ENCODE measurements around the gene CHCHD3.

The CHCHD3 gene

DNA sequence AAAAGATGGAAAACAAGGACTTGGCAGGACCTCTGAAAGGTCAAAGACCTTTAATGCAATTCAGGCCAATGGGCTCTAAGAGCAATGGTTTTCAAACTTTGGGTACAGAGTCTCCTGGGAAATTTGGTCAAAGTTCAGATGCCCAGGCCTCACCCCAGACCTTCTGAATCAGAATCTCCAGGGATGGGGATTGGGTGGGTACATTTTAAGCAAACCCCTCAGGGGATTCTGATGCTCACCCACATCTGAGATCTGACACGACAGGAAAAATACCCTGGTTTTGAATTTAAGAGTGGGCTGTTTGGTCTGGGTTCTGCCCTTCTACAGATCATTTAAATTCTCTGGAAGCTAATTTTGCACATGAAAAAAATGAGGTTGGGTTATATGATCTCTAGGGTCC is 290.9 kb downstream of the CHCHD3 start:
- DNase-seq = no peak

DNA sequence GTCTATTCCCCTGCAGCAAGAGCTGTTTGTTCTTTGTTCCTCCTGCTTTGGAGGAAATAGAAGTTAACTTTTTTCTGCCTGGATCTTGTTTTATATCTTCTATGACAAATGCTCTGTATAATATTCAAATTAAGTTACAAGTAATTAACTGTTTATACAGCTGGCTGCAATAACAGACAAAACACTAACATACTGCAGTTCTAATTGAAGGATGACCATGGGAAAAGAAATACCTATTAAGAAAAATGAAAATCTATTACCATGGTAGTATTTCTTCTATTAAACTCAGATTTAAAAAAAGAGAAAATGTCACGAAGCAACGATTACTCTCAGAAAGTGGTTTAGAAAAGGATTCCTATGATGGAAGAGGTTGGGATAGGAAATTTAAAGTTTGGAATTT is 291.8 kb downstream of the CHCHD3 start:
- DNase-seq = no peak

DNA sequence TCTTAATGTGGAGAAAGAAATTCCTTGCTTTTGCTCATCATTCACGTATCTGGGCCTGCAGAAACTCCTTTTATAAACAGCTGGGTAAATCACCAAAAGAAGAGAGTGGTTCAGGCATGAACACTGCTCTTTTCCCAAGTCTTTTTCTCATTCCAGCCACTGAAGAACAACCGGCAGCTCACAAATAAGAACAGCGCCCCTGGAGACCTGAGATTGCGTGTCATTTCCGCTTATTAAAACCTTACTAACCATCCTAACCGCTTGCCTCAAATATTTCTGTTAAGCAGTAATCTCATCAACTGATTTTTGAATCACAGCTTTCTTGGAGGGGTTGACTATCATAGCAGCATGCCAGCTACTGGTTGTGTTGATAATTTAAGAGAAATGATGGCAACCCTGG is 292.6 kb downstream of the CHCHD3 start:
- no peak for DNase-seq

DNA sequence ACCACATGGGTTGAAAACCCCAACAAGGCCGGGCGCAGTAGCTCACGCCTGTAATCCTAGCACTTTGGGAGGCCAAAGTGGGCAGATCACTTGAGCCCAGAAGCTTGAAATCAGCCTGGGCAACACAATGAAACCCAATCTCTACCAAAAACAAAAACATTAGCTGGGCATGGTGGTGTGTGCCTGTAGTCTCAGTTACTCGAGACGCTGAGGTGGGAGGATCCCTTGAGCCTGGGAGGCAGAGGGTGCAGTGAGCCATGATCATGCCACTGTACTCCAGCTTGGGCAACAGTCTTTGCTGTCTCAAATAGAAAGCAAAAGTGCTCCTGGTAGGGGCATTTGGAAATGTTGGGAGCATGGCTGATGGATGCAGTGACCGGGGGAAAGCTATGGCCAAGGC is 296.0 kb downstream of the CHCHD3 start:
- DNase-seq = no peak

DNA sequence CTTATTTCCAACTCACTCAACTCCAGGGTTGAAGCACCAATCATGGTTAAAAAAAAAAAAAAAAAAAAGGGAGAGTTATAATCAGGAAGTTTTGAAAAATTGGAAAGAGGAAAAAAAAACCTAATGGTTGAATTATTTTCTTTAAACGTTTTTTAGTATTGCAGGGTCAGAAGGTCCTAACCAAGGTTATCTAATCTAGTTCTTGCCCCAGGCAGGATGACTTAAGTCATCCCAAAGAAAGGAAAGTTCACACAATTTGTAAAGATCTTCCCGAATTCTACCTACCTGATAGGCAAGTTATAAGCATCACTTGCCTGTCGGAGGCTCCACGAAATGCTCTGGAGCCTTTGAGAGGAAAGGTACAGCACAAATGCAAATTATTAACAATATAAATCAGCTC is 297.5 kb downstream of the CHCHD3 start:
- no peak for DNase-seq

DNA sequence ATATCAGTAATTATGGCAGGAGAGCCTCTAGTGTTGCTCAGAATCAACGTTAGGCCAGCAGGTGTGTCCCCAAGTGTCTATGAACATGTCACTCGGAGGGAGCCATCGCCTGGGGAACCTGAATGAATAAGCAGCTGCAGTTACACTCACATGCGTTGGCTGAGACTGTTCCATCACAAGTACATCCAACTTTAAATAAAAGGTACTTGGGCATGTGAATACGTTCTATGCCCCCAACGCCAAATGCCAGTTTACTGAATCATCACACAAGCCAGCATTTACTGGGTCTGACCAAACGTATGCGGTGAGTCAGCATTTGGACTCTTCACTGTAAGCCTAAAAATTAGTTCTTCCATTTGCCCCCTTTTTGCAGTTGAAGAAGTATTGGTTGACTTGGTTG is 298.1 kb downstream of the CHCHD3 start:
- no peak for DNase-seq

DNA sequence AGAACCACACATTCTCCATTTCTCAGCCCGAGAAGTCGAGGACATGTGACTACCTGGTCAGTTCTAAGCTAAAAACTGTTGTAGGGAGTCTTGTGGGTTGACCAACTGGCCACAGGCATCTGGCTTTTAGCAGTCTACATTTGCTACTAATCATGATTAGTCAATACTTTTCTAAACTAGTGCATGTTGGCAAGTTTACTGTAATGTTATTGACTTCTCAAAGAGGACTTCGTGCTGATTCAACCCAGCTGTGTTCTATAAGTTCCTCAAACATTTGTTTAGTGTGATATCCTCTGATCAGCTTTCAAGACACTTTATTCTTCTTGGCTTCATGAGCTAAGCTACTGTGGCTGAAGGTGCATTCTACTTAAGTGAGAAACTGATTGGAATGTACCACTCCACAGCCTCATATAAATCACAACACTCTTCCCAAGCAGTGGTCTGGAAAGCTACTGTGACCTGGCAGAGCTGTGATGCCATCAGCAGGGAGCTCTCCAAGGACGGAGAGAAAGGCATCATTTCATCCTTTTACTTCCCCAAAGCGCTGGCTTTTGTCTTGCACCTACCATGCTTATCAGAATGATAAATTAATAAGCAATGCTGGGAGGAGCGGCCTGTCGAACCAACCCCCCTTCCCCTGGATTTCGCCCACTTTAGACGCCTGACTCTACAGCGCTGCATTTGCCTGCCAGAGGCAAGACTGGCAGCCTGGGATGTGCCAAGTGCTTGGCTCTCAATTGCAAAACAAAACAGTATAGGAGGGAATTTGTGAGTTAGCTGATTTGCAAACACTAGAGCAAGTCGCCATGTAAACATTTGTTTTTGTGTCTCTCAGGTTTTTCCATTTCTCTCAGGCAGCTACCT is 298.9 kb downstream of the CHCHD3 start:
- no peak for DNase-seq

DNA sequence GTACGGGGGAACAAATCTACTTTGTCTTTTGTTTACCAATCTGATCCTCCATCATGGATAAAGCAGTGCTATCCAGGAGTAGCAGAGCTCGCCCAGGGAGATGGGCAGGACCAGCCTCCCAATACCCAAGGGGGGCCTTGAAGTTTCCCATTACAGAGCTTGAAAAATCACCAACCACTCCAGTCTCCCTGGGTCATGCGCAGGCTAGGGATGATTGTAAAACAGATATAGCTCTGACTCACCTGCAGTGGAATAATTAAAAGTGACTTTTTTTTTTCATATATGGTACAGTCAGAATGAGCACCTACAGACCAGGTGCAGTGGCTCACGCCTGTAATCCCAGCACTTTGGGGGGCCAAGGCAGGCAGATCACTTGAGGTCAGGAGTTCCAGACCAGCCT is 301.1 kb downstream of the CHCHD3 start:
- DNase-seq = no peak

DNA sequence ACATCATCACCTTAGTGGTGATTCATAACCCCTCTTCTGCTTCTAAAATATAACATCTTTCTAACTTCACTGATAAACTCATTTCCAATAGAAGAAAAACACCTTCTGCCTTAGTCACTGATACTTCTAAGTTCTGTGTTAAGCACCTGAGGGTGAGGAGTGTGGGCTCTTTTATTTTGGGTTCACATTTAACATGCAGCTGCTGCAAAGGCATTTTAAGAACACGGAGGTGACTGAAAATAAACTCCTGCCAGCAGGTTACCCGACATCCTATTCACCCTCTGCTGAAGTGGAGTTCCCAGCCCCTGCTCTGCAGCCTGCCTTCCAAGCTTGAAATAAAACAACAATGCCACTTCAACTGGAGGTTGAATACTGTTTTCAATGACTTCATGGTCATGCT is 302.7 kb downstream of the CHCHD3 start:
- no peak for DNase-seq

DNA sequence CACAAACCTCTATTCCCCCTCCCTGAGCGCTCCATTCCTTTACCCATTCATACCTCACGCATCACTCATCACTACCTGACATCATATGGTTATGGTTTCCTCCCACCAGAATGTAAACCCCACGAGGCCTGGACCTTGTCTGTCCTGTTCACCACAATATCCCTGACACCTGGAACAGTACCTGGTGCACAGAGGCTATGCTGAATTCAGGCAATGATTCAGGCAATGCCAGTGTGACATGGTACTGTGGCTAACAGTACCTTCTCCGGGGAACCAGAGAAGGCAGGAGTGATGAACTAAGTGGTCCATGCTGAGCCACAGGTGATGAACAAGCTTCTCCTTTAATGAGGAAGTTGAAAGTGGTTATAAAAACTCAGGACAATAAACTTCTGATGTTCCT is 303.1 kb downstream of the CHCHD3 start:
- DNase-seq = no peak

DNA sequence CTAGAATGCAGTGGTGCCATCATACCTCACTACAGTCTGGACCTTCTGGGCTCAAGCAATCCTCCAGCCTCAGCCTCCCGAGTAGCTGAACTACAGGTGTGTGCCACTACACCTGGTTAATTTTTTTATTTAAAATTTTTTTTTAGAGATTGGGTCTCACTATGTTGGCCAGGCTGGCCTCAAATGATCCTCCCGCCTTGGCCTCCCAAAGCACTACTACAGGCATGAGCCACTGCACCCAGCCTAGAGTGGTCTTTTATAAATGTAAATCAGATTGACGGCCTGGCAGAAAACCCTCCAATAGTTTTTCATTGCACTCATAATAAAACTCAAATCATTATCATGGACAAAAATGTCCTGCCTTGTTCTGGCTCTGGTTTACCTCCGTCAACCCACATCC is 303.9 kb downstream of the CHCHD3 start:
- no peak for DNase-seq

DNA sequence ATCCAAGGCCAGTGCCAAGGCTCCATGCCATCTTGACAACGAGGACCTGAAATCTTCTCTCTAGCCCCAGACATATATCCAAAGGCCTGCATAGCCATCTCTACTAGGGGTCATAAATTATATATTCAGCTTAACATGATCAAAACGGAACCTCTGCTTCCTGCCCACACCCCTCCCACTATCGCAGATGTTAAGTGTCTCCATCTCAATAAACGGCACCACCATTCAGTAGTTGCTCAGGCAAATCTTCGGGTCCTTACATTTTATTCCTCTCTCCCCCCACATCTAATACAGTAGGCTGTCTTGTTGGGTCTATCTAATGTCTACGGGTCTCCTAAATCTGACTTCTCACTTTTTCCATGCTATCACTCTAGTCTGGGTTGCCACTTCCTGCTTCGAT is 304.5 kb downstream of the CHCHD3 start:
- no peak for DNase-seq

DNA sequence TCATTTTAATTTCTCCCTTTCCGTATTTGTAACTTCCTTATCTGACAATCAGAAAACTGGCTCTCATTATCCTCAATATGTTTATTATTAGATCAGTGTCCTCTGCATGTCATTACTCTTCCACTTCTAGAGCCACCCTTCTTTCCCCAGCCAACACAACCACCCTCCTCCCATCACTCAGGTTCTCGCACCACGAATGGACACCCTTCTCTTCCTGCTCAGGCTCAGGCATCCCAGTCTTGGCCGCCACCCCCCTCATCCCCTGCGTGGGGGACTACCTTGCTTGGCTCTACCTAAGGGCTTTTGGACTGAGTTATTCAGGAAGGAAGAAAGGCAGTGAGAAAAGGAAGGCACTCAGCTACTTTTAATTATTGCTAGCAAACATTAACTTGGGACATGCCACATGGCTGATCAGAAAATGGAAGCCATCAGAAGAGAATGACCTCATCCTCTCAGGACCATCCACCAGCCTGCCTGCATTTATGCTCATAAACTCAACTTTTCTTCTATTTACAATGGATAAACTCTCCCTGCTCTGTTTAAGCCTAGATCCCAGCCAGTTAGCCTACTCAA is 305.8 kb downstream of the CHCHD3 start:
- DNase-seq = no peak

DNA sequence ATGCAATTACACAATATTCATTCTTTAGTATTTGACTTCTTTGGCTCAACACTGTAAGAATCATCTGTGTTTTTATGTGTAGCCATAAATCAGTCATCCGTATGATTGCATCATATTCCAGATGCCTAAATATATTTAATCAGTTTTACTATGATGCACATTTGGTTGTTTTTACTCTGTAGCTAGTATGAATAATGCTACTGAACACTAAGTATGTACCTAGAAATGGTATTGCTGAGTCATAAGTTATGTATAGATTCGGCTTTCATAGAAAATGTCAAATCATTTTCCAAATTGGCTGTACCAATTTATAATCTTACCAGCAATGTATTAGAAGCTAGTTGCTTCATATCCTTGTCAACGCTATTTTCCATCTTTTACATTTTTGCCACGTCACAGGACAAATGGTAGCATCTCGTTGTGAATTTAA is 308.3 kb downstream of the CHCHD3 start:
- DNase-seq = no peak

DNA sequence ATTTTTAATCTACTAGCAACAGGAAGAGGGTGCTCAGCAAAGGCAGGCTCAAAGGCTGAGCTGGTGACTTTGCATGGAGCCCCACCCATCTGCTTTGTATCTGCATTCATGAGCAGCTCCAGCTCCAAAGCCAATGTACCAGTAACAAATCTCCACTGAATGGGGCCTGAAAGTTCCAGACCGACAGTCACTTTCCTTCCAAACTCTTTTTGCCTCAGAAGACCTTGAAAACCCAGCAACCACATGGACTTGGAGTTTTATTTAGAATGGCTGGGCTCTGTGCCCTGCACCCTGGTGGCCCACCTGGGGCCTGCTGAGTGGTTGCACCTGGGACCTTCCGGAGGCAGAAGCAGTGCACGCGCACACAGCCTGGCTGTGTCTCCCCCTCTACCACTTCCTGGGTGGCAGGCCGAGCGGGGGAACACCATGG is 310.6 kb downstream of the CHCHD3 start:
- DNase-seq = no peak

DNA sequence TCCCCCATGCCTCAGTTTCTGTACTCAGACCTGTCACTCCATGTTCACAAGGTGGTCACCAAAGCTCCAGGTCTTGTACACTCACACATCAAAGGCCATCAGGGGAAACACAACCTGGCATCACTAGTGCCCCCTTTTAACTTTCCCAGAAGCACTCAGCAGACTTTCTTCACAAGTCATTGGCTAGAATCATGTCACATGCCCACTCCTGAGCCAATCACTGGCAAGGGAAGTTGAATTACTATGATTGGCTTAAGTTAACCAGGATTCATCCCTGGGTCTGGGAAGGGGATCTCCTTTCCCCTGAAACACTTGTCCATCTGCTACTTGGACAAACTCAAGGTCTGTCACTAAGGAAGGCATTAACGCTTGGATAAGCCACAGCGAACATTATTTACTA is 311.8 kb downstream of the CHCHD3 start:
- DNase-seq = no peak

DNA sequence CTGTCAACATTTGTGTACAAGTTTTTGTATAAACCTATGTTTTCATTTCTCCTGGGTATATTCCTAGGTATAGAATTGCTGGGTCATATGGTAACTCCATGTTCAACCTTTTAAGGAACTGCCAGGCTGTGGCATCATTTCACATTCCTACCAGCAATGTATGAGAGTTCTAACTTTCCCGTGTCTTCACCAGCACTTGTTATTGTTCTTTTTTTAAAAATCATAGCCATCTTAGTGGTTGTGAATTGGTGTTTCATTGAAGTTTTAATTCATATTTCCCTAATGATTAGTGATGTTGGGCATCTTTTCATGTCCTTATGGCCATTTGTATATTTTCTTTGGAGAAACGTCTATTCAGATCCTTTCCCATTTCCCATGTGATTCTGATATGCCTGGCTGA is 312.6 kb downstream of the CHCHD3 start:
- DNase-seq = no peak

DNA sequence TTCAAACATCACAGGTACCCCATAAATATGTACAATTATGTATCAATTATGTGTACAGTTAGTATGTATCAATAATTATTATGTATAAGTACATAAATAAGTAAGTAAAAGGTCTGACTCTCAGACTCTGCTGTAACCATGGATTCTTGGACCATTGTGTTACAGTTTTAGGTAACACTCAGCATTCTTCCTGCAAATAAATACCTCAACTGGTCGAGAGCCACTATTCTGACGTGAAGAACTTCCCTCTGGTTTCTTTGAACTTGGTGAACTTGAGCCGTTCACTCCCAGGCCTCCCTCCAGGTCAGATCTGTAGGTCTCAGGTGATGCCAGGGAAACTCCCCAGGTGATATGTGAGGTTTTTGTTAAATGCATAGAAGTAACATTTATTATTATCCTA is 313.8 kb downstream of the CHCHD3 start:
- DNase-seq = no peak

DNA sequence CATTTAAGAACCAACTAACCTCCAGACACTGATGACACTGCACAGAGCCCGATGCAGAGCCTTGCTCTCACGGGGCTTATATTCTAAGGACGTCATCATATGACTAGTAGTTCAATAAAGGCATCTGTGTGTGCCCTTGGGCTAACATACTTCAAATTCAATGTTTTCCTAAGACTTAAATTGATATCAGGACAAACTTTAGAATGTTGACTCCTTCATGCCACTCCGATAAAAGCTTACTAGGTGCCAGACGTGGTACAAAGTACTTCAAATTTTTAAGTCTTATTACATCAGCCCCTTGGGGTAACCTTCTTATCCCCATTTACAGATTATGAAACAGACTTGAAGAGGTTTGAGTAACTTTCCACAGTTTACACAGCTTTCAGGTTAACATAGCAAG is 314.5 kb downstream of the CHCHD3 start:
- DNase-seq = no peak

DNA sequence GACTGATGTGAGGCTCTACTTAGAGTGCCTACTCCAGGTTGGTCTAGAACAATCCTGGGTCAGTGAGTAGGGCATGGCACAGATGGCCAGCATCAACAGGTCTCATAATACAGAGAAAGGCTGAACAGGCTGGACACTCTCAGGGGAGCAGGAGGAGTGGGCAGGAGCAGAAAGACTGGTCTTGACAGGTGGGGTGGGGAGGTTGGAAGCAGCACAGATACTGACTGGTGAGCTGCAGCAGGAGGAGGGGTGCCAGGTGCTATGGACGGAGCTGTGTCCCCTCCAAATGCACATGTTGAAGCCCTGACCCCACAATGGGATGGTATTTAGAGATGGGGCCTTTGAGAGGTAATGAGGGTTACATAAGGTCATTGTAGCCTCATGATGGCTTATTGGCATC is 315.2 kb downstream of the CHCHD3 start:
- no peak for DNase-seq

DNA sequence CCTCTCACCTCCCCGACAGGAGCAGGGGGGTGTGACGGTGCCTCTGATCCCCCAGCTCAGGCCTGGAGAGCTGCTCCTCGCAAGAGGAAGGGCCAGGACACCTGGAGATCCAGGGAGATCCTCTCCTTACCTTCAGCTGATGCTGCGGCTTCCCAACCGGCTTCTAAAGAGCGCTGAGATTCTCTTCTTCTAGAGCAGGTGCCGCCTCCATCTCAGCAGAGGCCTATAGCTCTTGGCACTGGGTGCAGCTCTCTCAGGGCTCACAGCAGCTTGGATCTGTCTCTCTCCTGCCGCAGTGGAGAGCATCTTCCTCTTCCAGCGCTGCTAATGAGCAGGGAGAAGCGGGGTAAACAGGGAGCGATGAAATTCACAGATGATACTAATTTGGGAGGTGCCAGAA is 316.0 kb downstream of the CHCHD3 start:
- no peak for DNase-seq

DNA sequence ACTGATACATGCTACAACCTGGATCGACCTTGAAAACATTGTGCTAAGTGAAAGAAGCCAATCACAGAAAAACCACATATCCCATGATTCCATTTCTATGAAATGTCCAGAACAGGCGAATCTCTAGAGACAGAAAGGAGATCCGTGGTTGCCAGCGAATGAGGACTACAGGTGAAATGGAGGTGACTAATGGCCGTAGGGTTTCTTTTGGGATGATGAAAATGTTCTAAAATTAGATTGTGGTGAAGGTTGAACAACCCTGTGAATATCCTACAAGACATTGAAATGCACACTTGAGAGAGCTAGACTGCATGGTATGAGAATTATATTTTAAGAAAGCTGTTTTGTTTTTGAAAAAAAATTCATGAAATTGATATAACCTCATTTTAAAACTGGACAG is 317.1 kb downstream of the CHCHD3 start:
- DNase-seq = no peak

DNA sequence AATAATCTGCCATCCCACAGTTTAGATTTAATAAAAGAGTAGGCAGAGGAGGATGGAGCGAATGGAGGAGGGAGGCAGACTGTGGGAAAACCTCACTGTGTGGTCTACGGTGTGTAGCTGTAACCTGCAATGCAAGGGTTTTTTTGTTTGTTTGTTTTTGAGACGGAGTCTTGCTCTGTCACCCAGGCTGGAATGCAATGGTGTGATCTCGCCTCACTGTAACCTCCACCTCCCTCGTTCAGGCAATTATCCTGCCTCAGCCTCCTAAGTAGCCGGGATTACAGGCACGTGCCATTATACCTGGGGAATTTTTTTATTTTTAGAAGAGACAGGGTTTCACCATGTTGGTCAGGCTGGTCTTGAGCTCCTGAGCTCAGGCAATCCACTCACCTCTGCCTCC is 321.0 kb downstream of the CHCHD3 start:
- no peak for DNase-seq

DNA sequence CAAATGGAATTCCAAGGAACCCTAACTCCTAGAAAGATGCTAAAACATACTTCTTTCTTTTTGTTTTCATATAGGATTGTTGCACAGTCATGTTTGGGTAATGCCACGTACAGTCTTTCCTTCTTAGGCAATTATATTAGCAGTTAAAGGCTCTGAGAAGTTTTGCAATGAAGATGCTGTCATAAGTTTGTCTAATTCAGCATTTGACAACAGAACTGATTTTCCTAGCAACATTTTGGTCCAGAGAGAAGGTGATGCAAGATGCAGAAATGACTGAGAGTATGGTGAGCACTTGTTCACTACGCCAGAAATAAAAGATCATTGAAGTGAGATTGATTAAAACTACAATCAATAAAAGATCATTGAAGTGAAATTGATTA is 321.7 kb downstream of the CHCHD3 start:
- DNase-seq = no peak
